Mesendoderm (in vitro differentiated cells): ENCODE results near the gene SELENOI.
A peak's percentile ranks its signal among the peaks of the same experiment; 100 is the strongest.

Experiments used
- DNase-seq: peaks from one replicate; pipeline ENCODE4 v3.0.0; 2013
- H2AK5ac ChIP-seq: 2 replicates; pipeline ENCODE4 v1.6.1; 2013; ENCODE audit warnings: low read length, inconsistent platforms
- H2BK120ac ChIP-seq: 2 replicates; pipeline ENCODE4 v1.6.1; 2013; ENCODE audit warnings: low read depth, mild to moderate bottlenecking, low read length, moderate library complexity, mixed read lengths
- H2BK15ac ChIP-seq: replicated peaks from 2 replicates; pipeline ENCODE4 v1.6.1; 2013; ENCODE audit warnings: low read depth, mild to moderate bottlenecking, moderate library complexity
- H2BK5ac ChIP-seq: 2 replicates; pipeline ENCODE4 v1.6.1; 2013; ENCODE audit warnings: low read length, inconsistent platforms
- H3K18ac ChIP-seq: 2 replicates; pipeline ENCODE4 v1.6.1; 2013; ENCODE audit warnings: mild to moderate bottlenecking, low read length, mixed read lengths
- H3K23ac ChIP-seq: one replicate; pipeline ENCODE4 v1.6.1; 2013; ENCODE audit warnings: low read length
- H3K27ac ChIP-seq: 2 replicates; pipeline ENCODE4 v1.5.1; 2013; ENCODE audit warnings: low read depth, mild to moderate bottlenecking, inconsistent platforms, low read length, moderate library complexity
- H3K27me3 ChIP-seq: 2 replicates; pipeline ENCODE4 v1.6.1; 2013; ENCODE audit warnings: low read length, control low read depth, mild to moderate bottlenecking, inconsistent platforms; ENCODE audit not compliant: insufficient read depth, poor library complexity
- H3K36me3 ChIP-seq: 2 replicates; pipeline ENCODE4 v1.6.1; 2013; ENCODE audit warnings: low read length, inconsistent platforms; ENCODE audit not compliant: control insufficient read depth, insufficient read depth
- H3K4ac ChIP-seq: one replicate; pipeline ENCODE4 v1.6.1; 2013; ENCODE audit warnings: low read depth, mild to moderate bottlenecking, low read length, moderate library complexity
- H3K4me1 ChIP-seq: 2 replicates; pipeline ENCODE4 v1.6.1; 2013; ENCODE audit warnings: low read depth, low read length, inconsistent platforms; ENCODE audit not compliant: control insufficient read depth
- H3K4me2 ChIP-seq: 2 replicates; pipeline ENCODE4 v1.6.1; 2013; ENCODE audit warnings: low read length
- H3K4me3 ChIP-seq: 2 replicates; pipeline ENCODE4 v1.5.1; 2013; ENCODE audit warnings: mild to moderate bottlenecking, low read length
- H3K56ac ChIP-seq: one replicate; pipeline ENCODE4 v1.6.1; 2013; ENCODE audit warnings: low read length
- H3K79me1 ChIP-seq: 2 replicates; pipeline ENCODE4 v1.6.1; 2013; ENCODE audit warnings: low read length, inconsistent platforms
- H3K79me2 ChIP-seq: 2 replicates; pipeline ENCODE4 v1.6.1; 2013; ENCODE audit warnings: mild to moderate bottlenecking, low read length; ENCODE audit not compliant: control insufficient read depth, insufficient read depth
- H3K9ac ChIP-seq: 2 replicates; pipeline ENCODE4 v1.6.1; 2013; ENCODE audit warnings: low read length, inconsistent platforms
- H4K5ac ChIP-seq: one replicate; pipeline ENCODE4 v1.6.1; 2013; ENCODE audit warnings: low read length
- H4K8ac ChIP-seq: one replicate; pipeline ENCODE4 v1.6.1; 2013; ENCODE audit warnings: low read depth, mild to moderate bottlenecking, control low read depth, low read length, moderate library complexity
- WGBS: extraction: QIAGEN DNeasy Blood & Tissue Kit; methylation state at CpG from one replicate; pipeline ENCODE4 v1.1.7; 2013; ENCODE audit warnings: low lambda C conversion rate, missing lambda C conversion rate; ENCODE audit not compliant: insufficient coverage; ENCODE audit errors: extremely low coverage; 5-methylcytosine and 5-hydroxymethylcytosine counted together

SELENOI gene

GRCh38 chr2:26313446-26313845 is 32.5 kb upstream of the SELENOI start:
- Histone ChIP-seq H4K8ac (no peak overlapping the region), H3K18ac (no peak overlapping the region), H3K23ac (no peak overlapping the region), H2BK15ac (no peak overlapping the region), H3K79me2 (no peaks in the 10 kb centered on the region), H3K36me3 (no peaks in the 10 kb centered on the region), H3K79me1 (no peaks in the 10 kb centered on the region), H3K4me1 (no peaks in the 10 kb centered on the region), H3K4ac (no peak overlapping the region), H4K5ac (no peak overlapping the region), H3K9ac (no peak overlapping the region), H3K4me3 (no peak overlapping the region), H3K27me3 (no peaks in the 10 kb centered on the region), H3K27ac (no peak overlapping the region), H3K4me2 (no peak overlapping the region), H3K56ac (no peak overlapping the region), H2AK5ac (no peak overlapping the region), H2BK5ac (no peak overlapping the region), H2BK120ac (no peak overlapping the region)
- DNase-seq: no peak
- no CpG with 5 or more reads among the region's 12 CpGs for WGBS

- H3K9ac ChIP-seq: no peak overlapping the region
- no peak overlapping the region for H4K5ac ChIP-seq
- no peak overlapping the region for H2AK5ac ChIP-seq
- H3K4ac ChIP-seq: no peak overlapping the region
- no peak overlapping the region for H3K27ac ChIP-seq
- H3K4me3 ChIP-seq: no peak overlapping the region
- no peak overlapping the region for H3K56ac ChIP-seq
- H3K27me3 ChIP-seq: no peaks in the 10 kb centered on the region
- no peak overlapping the region for H3K23ac ChIP-seq
- DNase-seq: peak; percentile 47
- WGBS: no CpG with 5 or more reads among the region's 8 CpGs
- H3K4me2 ChIP-seq: no peak overlapping the region
- H3K79me2 ChIP-seq: no peaks in the 10 kb centered on the region
- H2BK120ac ChIP-seq: no peak overlapping the region
- H3K18ac ChIP-seq: no peak overlapping the region
- H3K36me3 ChIP-seq: no peaks in the 10 kb centered on the region
- H2BK5ac ChIP-seq: no peak overlapping the region
- H3K4me1 ChIP-seq: no peaks in the 10 kb centered on the region
- H3K79me1 ChIP-seq: no peaks in the 10 kb centered on the region
- H2BK15ac ChIP-seq: no peak overlapping the region
- no peak overlapping the region for H4K8ac ChIP-seq
These were observed 31.7 kb upstream of the SELENOI start for GRCh38 chr2:26314243-26314642.

GRCh38 chr2:26316041-26316440 is 29.9 kb upstream of the SELENOI start:
- no peak overlapping the region for H4K5ac ChIP-seq
- no peaks in the 10 kb centered on the region for H3K36me3 ChIP-seq
- no peak overlapping the region for H4K8ac ChIP-seq
- no peaks in the 10 kb centered on the region for H3K79me1 ChIP-seq
- H3K4me2 ChIP-seq: no peak overlapping the region
- peak; percentile 39 for DNase-seq
- no peak overlapping the region for H2BK120ac ChIP-seq
- H3K56ac ChIP-seq: no peak overlapping the region
- H3K4me1 ChIP-seq: no peaks in the 10 kb centered on the region
- H3K9ac ChIP-seq: no peak overlapping the region
- H3K23ac ChIP-seq: no peak overlapping the region
- no CpG with 5 or more reads among the region's 2 CpGs for WGBS
- H3K4me3 ChIP-seq: no peak overlapping the region
- no peak overlapping the region for H3K18ac ChIP-seq
- no peak overlapping the region for H3K27ac ChIP-seq
- no peaks in the 10 kb centered on the region for H3K27me3 ChIP-seq
- H3K79me2 ChIP-seq: no peaks in the 10 kb centered on the region
- no peak overlapping the region for H2BK5ac ChIP-seq
- no peak overlapping the region for H3K4ac ChIP-seq
- H2BK15ac ChIP-seq: no peak overlapping the region
- H2AK5ac ChIP-seq: no peak overlapping the region

- no peak overlapping the region for H3K27ac ChIP-seq
- no peak overlapping the region for H3K18ac ChIP-seq
- H4K5ac ChIP-seq: no peak overlapping the region
- no peak overlapping the region for H3K4me2 ChIP-seq
- no peak overlapping the region for H3K56ac ChIP-seq
- DNase-seq: no peak
- no peak overlapping the region for H4K8ac ChIP-seq
- no peaks in the 10 kb centered on the region for H3K79me2 ChIP-seq
- no peaks in the 10 kb centered on the region for H3K79me1 ChIP-seq
- H3K4ac ChIP-seq: no peak overlapping the region
- H3K23ac ChIP-seq: no peak overlapping the region
- no peaks in the 10 kb centered on the region for H3K36me3 ChIP-seq
- no peaks in the 10 kb centered on the region for H3K27me3 ChIP-seq
- H3K4me1 ChIP-seq: no peaks in the 10 kb centered on the region
- no peak overlapping the region for H2AK5ac ChIP-seq
- no peak overlapping the region for H2BK5ac ChIP-seq
- H2BK120ac ChIP-seq: no peak overlapping the region
- no peak overlapping the region for H3K4me3 ChIP-seq
- H2BK15ac ChIP-seq: no peak overlapping the region
- no CpG with 5 or more reads among the region's 6 CpGs for WGBS
- H3K9ac ChIP-seq: no peak overlapping the region
These were observed 29.1 kb upstream of the SELENOI start for GRCh38 chr2:26316845-26317244.

- H3K4ac ChIP-seq: no peak overlapping the region
- no peak overlapping the region for H4K5ac ChIP-seq
- no peak for DNase-seq
- no peaks in the 10 kb centered on the region for H3K36me3 ChIP-seq
- no peak overlapping the region for H2BK15ac ChIP-seq
- no peak overlapping the region for H4K8ac ChIP-seq
- no peaks in the 10 kb centered on the region for H3K79me2 ChIP-seq
- no peak overlapping the region for H2BK5ac ChIP-seq
- no peak overlapping the region for H3K56ac ChIP-seq
- no peak overlapping the region for H2BK120ac ChIP-seq
- no peak overlapping the region for H3K4me2 ChIP-seq
- H3K4me1 ChIP-seq: no peaks in the 10 kb centered on the region
- no peaks in the 10 kb centered on the region for H3K79me1 ChIP-seq
- H3K4me3 ChIP-seq: no peak overlapping the region
- H3K23ac ChIP-seq: no peak overlapping the region
- no peak overlapping the region for H3K9ac ChIP-seq
- H3K18ac ChIP-seq: no peak overlapping the region
- no CpG with 5 or more reads among the region's 8 CpGs for WGBS
- no peaks in the 10 kb centered on the region for H3K27me3 ChIP-seq
- H2AK5ac ChIP-seq: no peak overlapping the region
- H3K27ac ChIP-seq: no peak overlapping the region
These were observed 28.4 kb upstream of the SELENOI start for GRCh38 chr2:26317377-26318105.

GRCh38 chr2:26318950-26319349 is 27.0 kb upstream of the SELENOI start:
- Histone ChIP-seq H4K8ac (no peak overlapping the region), H3K4me3 (no peak overlapping the region), H3K27me3 (no peaks in the 10 kb centered on the region), H3K79me2 (no peaks in the 10 kb centered on the region), H3K18ac (no peak overlapping the region), H2BK15ac (no peak overlapping the region), H3K56ac (peak overlapping the region; percentile 73), H3K4me2 (no peak overlapping the region), H3K9ac (peak overlapping the region; percentile 10), H3K4me1 (no peaks in the 10 kb centered on the region), H2BK5ac (no peak overlapping the region), H3K36me3 (no peaks in the 10 kb centered on the region), H3K27ac (no peak overlapping the region), H3K79me1 (no peaks in the 10 kb centered on the region), H3K4ac (no peak overlapping the region), H2AK5ac (no peak overlapping the region), H3K23ac (no peak overlapping the region), H2BK120ac (no peak overlapping the region), H4K5ac (no peak overlapping the region)
- WGBS: no CpG with 5 or more reads among the region's 6 CpGs
- DNase-seq: peak; percentile 23
